BLaER1 treated with 17β-estradiol and CSF1 and Interleukin-3, amounts not matched to agents 10 nM and 100 nM (cell line): ENCODE results near the gene BRD4.

Source experiments
- H3K27ac ChIP-seq, 11 experiments: shearing (Covaris generic); formaldehyde crosslinking; 2 replicates each; pipeline ENCODE4 v1.8.1; 2022
- H3K27me3 ChIP-seq, 11 experiments: shearing (Covaris generic); formaldehyde crosslinking; 2 replicates each; pipeline ENCODE4 v1.8.1; 2022
- H3K36me3 ChIP-seq, 11 experiments: shearing (Covaris generic); formaldehyde crosslinking; 2 replicates each; pipeline ENCODE4 v1.8.1; 2022
- H3K4me1 ChIP-seq, 10 experiments: shearing (Covaris generic); formaldehyde crosslinking; 2 replicates each; pipeline ENCODE4 v1.8.1; 2022
- H3K4me2 ChIP-seq, 11 experiments: shearing (Covaris generic); formaldehyde crosslinking; 2 replicates each; pipeline ENCODE4 v1.8.1; 2022
- H3K4me3 ChIP-seq, 10 experiments: shearing (Covaris generic); formaldehyde crosslinking; 2 replicates each; pipeline ENCODE4 v1.8.1; 2022
- H3K9ac ChIP-seq, 11 experiments: shearing (Covaris generic); formaldehyde crosslinking; 2 replicates each; pipeline ENCODE4 v1.8.1; 2022
- H3K9me3 ChIP-seq, 11 experiments: shearing (Covaris generic); formaldehyde crosslinking; replicated peaks in 1 of 11; 2 replicates each; pipeline ENCODE4 v1.8.1; 2022
- H4K20me1 ChIP-seq, 11 experiments: shearing (Covaris generic); formaldehyde crosslinking; 2 replicates each; pipeline ENCODE4 v1.8.1; 2022
- Cebpa-rat ChIP-seq, 11 experiments: shearing (Covaris generic); IDR thresholded peaks; 2 replicates each; pipeline ENCODE4 v1.8.1; 2022

The BRD4 gene

DNA sequence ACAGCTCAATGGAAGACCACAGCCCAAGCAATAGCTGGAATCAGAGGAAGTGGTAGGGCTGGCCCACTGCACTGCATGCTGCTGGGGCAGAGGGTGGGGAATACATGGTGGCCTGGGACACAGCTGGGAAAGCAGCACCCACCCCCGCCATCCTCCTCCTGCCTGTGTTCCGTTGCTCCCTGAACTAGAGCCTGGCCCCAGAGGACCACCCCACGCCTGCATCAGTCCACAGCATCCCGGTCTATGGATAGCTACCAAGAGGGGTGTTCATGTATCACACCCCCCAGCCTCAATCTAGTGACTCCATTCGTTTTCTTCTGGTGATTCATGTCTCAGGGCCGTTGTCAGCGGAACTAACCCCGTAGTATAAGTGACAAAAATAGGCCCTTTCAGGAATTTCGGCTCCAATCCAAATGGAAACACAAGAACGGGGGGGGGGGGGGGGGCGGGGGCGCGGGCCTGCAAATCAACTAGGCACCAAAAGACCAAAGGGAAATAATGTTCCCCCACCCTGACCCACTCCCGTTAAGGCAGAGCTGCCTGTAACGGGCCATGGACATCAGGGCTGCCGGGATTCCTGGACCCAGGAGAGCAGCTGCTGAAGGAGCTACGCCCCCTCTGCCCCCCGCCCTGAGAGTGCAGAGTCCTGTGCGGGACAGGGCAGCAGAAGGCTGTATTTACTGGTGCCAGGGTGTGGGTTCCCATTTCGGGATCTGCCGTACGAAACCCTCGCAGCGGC lies 81.2 kb downstream of the BRD4 start:
- H3K9ac ChIP-seq = peak overlapping the region in 7 of 11 experiments; percentile 6 to 63 (median 46); a peak in 8 of 22 replicates
- no peak for TF ChIP-seq Cebpa-rat (IDR thresholded peaks at IDR 0.05)
- peak overlapping the region in 4 of 11 experiments; percentile 4 to 74 (median 10); a peak in 4 of 22 replicates for H3K27ac ChIP-seq
- peaks cover 88 to 98% (median 96%) of the 10 kb centered on the region in 11 experiments for H3K36me3 ChIP-seq
- H3K4me3 ChIP-seq = no peak overlapping the region; a peak in 1 of 20 replicates
- no peaks in the 10 kb centered on the region for H3K9me3 ChIP-seq
- H3K27me3 ChIP-seq = no peaks in the 10 kb centered on the region
- H3K4me2 ChIP-seq = peak overlapping the region in 9 of 11 experiments; percentile 16 to 91 (median 79); a peak in 15 of 22 replicates
- peaks cover 98 to 100% (median 99%) of the 10 kb centered on the region in 11 experiments for H4K20me1 ChIP-seq
- peaks cover 86 to 100% (median 99%) of the 10 kb centered on the region in 10 experiments for H3K4me1 ChIP-seq

DNA sequence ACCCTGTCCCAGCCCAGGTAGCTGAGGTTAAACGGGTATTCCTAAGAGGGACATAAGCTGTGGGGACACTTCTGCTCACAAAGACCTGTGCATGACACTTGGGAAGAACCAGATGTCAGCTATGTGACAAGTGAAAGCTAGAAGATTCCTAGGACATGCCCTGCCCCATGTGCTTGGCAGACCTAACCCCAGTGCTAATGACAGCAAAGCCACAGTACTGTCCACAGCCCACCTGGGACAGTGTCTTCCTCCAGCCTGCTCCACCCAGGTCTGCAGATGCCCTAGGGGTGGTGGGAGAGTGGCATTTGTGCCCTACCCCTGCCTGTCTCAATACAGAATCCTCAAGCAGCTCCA lies 81.7 kb downstream of the BRD4 start:
- no peak overlapping the region; a peak in 1 of 22 replicates for H3K27ac ChIP-seq
- peak overlapping the region in 9 of 11 experiments; percentile 12 to 89 (median 78); a peak in 15 of 22 replicates for H3K4me2 ChIP-seq
- H3K36me3 ChIP-seq = peaks cover 88 to 98% (median 96%) of the 10 kb centered on the region in 11 experiments
- no peaks in the 10 kb centered on the region for H3K9me3 ChIP-seq
- peaks cover 80 to 100% (median 98%) of the 10 kb centered on the region in 10 experiments for H3K4me1 ChIP-seq
- no peaks in the 10 kb centered on the region for H3K27me3 ChIP-seq
- no peak overlapping the region for H3K4me3 ChIP-seq
- H4K20me1 ChIP-seq = peaks cover 98 to 100% (median 99%) of the 10 kb centered on the region in 11 experiments
- peak overlapping the region in 6 of 11 experiments; percentile 2 to 47 (median 14); a peak in 4 of 22 replicates for H3K9ac ChIP-seq
- no peak for TF ChIP-seq Cebpa-rat (IDR thresholded peaks at IDR 0.05)

DNA sequence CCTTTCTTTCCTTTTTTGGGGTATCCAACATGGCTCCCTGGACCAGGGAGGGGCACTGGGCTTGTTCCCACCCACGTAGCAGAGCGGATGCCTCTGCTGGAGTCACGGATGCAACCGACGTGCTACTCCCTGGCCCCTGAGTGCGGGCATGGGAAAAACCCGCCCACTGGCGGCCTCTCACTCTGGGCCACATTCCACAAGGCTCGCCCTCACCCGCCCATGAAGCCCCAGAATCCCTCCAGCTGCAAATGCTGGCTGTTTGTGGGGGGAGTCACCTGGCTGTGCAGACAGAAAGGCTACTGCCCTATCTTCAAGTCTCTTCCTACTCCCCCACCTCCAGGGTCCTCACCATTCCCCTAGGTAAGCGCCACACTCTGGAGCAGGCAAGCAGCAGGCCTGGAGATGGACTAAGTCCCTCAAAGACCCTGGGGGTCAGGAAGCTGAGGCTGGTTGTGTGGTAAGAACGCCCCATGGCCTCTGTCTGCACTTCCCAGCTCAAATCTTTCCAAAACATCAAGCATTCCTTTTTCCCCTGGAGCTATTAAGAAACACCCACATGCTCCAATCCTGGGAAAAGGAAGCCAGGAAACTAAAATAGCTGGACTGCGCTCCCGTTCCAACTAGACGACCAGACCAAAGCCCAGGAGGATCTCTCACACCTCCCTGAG lies 82.2 kb downstream of the BRD4 start:
- H3K4me1 ChIP-seq = peaks cover 75 to 99% (median 95%) of the 10 kb centered on the region in 10 experiments
- H3K27ac ChIP-seq = peak overlapping the region in 1 of 11 experiments; percentile 59; a peak in 1 of 22 replicates
- H3K9ac ChIP-seq = peak overlapping the region in 8 of 11 experiments; percentile 2 to 66 (median 36); a peak in 7 of 22 replicates
- peaks cover 88 to 98% (median 96%) of the 10 kb centered on the region in 11 experiments for H3K36me3 ChIP-seq
- peak overlapping the region; percentile 12 to 89 (median 60); a peak in 17 of 22 replicates for H3K4me2 ChIP-seq
- no peak for TF ChIP-seq Cebpa-rat (IDR thresholded peaks at IDR 0.05)
- peaks cover 98 to 100% (median 99%) of the 10 kb centered on the region in 11 experiments for H4K20me1 ChIP-seq
- no peak overlapping the region for H3K4me3 ChIP-seq
- no peaks in the 10 kb centered on the region for H3K9me3 ChIP-seq
- no peaks in the 10 kb centered on the region for H3K27me3 ChIP-seq

DNA sequence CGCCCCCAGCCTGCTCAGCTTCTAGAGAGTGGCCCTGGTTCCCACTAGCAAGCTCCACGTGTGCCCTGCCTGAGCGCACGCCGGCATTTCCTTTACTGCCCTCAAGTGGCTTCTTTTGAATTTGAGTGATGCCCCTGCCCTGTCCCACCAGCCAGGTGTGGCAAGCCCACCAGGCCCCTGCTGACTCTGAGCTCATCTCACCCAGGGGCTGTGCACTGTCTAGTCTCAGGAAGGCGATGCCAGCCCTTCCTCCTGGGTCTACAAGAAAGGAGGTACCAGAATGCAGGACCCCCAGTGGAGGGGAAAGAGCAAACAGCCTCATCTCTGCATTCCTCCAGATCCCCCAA lies 82.8 kb downstream of the BRD4 start:
- Histone ChIP-seq H3K4me1 (peaks cover 71 to 97% (median 89%) of the 10 kb centered on the region in 10 experiments), H3K4me3 (no peak overlapping the region), H3K27me3 (no peaks in the 10 kb centered on the region), H3K9ac (peak overlapping the region in 8 of 11 experiments; percentile 1 to 67 (median 50); a peak in 12 of 22 replicates), H3K9me3 (no peaks in the 10 kb centered on the region), H4K20me1 (peaks cover 95 to 100% (median 99%) of the 10 kb centered on the region in 11 experiments), H3K27ac (peak overlapping the region in 3 of 11 experiments; percentile 59 to 65 (median 61); a peak in 3 of 22 replicates), H3K4me2 (peak overlapping the region; percentile 50 to 89 (median 63); a peak in 20 of 22 replicates), H3K36me3 (peaks cover 88 to 98% (median 96%) of the 10 kb centered on the region in 11 experiments)
- TF ChIP-seq Cebpa-rat (IDR thresholded peaks at IDR 0.05) = no peak

DNA sequence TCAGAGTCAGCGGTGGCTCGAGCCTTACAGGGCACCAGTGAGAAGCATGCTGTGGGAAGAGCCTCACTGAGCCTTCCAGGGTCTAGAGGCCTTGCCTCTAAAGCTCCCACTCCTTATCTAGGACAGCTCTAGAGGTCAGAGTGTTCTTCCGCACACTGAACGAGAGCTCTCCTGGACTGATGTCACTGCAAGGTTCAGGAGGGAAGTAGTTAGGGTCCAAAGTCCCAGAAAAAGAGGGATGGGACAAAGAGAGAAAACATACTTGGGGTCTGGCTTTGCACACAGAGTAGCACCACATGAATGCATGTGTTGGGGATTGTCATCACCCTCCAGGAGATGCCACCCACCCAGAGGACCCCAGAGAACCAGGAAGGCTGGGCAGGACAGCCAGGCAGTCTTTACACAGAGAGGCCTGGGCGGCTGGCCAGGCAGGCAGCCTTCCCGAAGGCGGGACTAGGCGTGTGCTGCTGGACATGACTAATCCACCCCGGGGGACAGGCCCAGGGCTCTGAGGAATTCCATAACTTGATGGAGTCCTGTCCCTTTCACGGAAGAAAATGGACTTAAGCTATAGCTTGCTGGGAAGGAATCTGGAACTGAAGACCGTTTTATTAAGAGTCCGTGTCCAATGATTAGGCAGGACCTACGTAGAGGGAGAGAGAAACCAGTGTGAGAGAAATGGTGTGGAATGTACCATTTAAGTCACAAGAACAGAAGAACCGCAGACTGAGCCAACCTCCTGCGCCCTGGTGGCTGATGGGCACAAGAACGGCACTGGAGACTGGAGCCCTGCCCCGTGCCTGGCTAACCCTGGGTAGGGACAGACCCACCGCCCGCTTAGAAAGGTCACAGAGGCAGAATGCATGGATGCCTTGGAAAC lies 83.5 kb downstream of the BRD4 start:
- H4K20me1 ChIP-seq = peaks cover 89 to 99% (median 97%) of the 10 kb centered on the region in 11 experiments

GRCh38 chr19:15248106-15248505 lies 84.2 kb downstream of the BRD4 start:
- peaks cover 87 to 96% (median 94%) of the 10 kb centered on the region in 11 experiments for H3K36me3 ChIP-seq
- H3K4me1 ChIP-seq = peaks cover 57 to 88% (median 75%) of the 10 kb centered on the region in 10 experiments
- H3K9ac ChIP-seq = peak overlapping the region; percentile 19 to 67 (median 56); a peak in 20 of 22 replicates
- peak overlapping the region in 9 of 11 experiments; percentile 1 to 65 (median 39); a peak in 13 of 22 replicates for H3K27ac ChIP-seq
- no peaks in the 10 kb centered on the region for H3K27me3 ChIP-seq
- peak overlapping the region; percentile 50 to 89 (median 63) for H3K4me2 ChIP-seq
- no peaks in the 10 kb centered on the region for H3K9me3 ChIP-seq
- peaks cover 81 to 97% (median 96%) of the 10 kb centered on the region in 11 experiments for H4K20me1 ChIP-seq
- TF ChIP-seq Cebpa-rat (IDR thresholded peaks at IDR 0.05) = no peak
- H3K4me3 ChIP-seq = peak overlapping the region in 1 of 10 experiments; percentile 22; a peak in 1 of 20 replicates

More for the DNA sequence above, 83.5 kb downstream of the BRD4 start:
- 0 out of 20 replicates have a peak overlapping the region, but pooled peaks of 1 of the 10 experiments have one; percentile 22 for H3K4me3 ChIP-seq
- TF ChIP-seq Cebpa-rat (IDR thresholded peaks at IDR 0.05) = no peak
- H3K27me3 ChIP-seq = no peaks in the 10 kb centered on the region
- H3K4me1 ChIP-seq = peaks cover 65 to 94% (median 83%) of the 10 kb centered on the region in 10 experiments
- peaks cover 87 to 96% (median 95%) of the 10 kb centered on the region in 11 experiments for H3K36me3 ChIP-seq
- H3K4me2 ChIP-seq = peak overlapping the region; percentile 50 to 89 (median 63)
- H3K27ac ChIP-seq = peak overlapping the region in 8 of 11 experiments; percentile 3 to 65 (median 42); a peak in 13 of 22 replicates
- H3K9ac ChIP-seq = peak overlapping the region; percentile 19 to 67 (median 56); a peak in 21 of 22 replicates
- H3K9me3 ChIP-seq = no peaks in the 10 kb centered on the region

DNA sequence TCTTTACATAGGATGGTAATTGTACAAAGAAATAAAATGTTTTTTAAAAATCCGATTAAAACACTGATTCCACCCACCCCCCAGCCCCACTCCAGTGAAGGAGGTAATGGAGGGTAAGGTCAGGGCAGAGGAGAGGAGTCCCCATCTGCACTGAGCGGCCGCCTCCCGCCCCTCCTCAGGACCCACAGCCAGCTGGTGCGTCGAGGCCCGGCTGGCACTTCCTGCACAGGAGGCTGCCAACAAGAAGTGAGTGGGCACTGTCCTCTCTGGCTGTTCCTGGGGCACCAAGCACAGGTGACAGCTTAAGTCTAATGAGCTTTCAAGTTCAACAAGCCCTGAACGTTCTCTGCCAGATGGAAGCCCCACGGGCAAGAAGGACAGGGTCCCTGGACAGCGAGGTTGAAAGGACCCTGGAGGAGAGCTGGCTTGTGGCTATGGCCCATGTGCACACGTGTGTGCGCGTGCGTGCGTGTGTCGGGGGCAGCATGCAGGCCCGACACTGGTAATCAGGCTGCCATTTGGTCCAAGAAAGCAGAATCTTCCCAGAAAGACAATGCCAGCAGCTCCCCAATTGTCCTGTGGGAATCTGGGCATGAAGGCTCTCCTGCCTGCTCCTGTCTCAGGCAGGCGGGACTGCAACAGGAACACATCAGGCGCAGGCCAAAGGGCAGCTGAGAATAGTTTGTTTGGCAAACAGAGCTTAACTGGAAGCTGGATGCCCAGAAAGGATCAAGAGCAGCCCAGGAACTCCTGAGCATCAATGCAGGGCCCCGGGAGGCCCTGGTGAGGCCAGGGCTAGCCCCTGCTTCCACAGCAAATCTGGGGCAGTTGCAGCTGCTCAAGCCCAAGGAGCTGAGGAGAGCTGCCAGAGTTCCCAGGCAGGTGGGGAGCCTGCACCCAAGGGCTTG lies 85.0 kb downstream of the BRD4 start:
- no peaks in the 10 kb centered on the region for H3K9me3 ChIP-seq
- H3K36me3 ChIP-seq = peaks cover 83 to 92% (median 91%) of the 10 kb centered on the region in 11 experiments
- no peak overlapping the region; a peak in 2 of 20 replicates for H3K4me3 ChIP-seq
- H3K4me1 ChIP-seq = peaks cover 51 to 80% (median 68%) of the 10 kb centered on the region in 10 experiments
- peak overlapping the region in 9 of 11 experiments; percentile 26 to 65 (median 39); a peak in 15 of 22 replicates for H3K27ac ChIP-seq
- no peak for TF ChIP-seq Cebpa-rat (IDR thresholded peaks at IDR 0.05)
- H4K20me1 ChIP-seq = peaks cover 74 to 94% (median 91%) of the 10 kb centered on the region in 11 experiments
- H3K9ac ChIP-seq = peak overlapping the region; percentile 19 to 67 (median 56); a peak in 21 of 22 replicates
- H3K27me3 ChIP-seq = no peaks in the 10 kb centered on the region
- H3K4me2 ChIP-seq = peak overlapping the region; percentile 50 to 89 (median 63)
